ENCODE data around the gene ZRANB2.

ZRANB2 gene

GRCh38 chr1:71027991-71028390, 52.8 kb downstream of the ZRANB2 start:
- DNase-seq: no peak

GRCh38 chr1:71026093-71026492, 54.7 kb downstream of the ZRANB2 start:
- DNase-seq: no peak

GRCh38 chr1:71023515-71023914, 57.3 kb downstream of the ZRANB2 start:
- no peak for DNase-seq

- DNase-seq: no peak
Observed at GRCh38 chr1:71019233-71019969, 61.4 kb downstream of the ZRANB2 start.

GRCh38 chr1:71018791-71019190, 62.0 kb downstream of the ZRANB2 start:
- DNase-seq: no peak

- DNase-seq: no peak
Observed at GRCh38 chr1:71015745-71016144, 65.1 kb downstream of the ZRANB2 start.

GRCh38 chr1:71014178-71014579, 66.7 kb downstream of the ZRANB2 start:
- no peak for DNase-seq

All from activated T-cell treated with anti-CD3 and anti-CD28 coated beads, Interleukin-2, amount 50 U/mL, for 48 hours (primary cell).